Kidney (tissue), 14 donors: ENCODE data around the gene MEIKIN. TPM values are rescaled to one million over a fixed set of nuclear protein-coding genes. Genes with fewer than 3 reads are reported as not detected.

Experiments used
- DNase-seq, 5 donors: peaks; one replicate each; pipeline ENCODE4 v3.0.0-alpha.2; 2013 to 2020
- FAIRE-seq: peaks from 2 replicates; lab custom pipeline; 2012; peaks lifted over from hg19 to GRCh38; lab: Jason Lieb, UNC
- H3K27ac ChIP-seq, 2 donors: one replicate each; pipeline ENCODE4 v1.7.0; 2013; ENCODE audit warnings: low read depth in 2 of 2, low read length in 2 of 2, inconsistent platforms in 1 of 2
- H3K27me3 ChIP-seq: one replicate; pipeline ENCODE4 v1.7.1; 2013; ENCODE audit warnings: low read length, inconsistent platforms; ENCODE audit not compliant: control insufficient read depth, insufficient read depth
- H3K36me3 ChIP-seq, 3 donors: one replicate each; pipeline versions ENCODE4 v1.7.0 to v1.7.1; 2013; ENCODE audit warnings: low read length in 3 of 3, control low read depth in 1 of 3, inconsistent platforms in 1 of 3; ENCODE audit not compliant: insufficient read depth in 3 of 3, control insufficient read depth in 2 of 3
- H3K4me1 ChIP-seq, 3 donors: one replicate each; pipeline versions ENCODE4 v1.7.0 to v1.7.1; 2013; ENCODE audit warnings: low read length in 3 of 3, inconsistent platforms in 1 of 3, low read depth in 1 of 3; ENCODE audit not compliant: control insufficient read depth in 2 of 3, insufficient read depth in 2 of 3
- H3K4me3 ChIP-seq, 3 donors: one replicate each; pipeline versions ENCODE4 v1.7.0 to v1.8.1; 2013; ENCODE audit warnings: low read length in 3 of 3, control low read depth in 1 of 3, inconsistent platforms in 1 of 3
- H3K9ac ChIP-seq, 3 donors: one replicate each; pipeline versions ENCODE4 v1.7.0 to v1.7.1; 2013; ENCODE audit warnings: low read length in 3 of 3, control low read depth in 1 of 3, inconsistent platforms in 1 of 3
- H3K9me3 ChIP-seq, 3 donors: one replicate each; pipeline versions ENCODE4 v1.7.0 to v1.7.1; 2013; ENCODE audit warnings: low read length in 3 of 3, control low read depth in 1 of 3, inconsistent platforms in 1 of 3; ENCODE audit not compliant: control insufficient read depth in 2 of 3, insufficient read depth in 1 of 3
- CTCF ChIP-seq: IDR thresholded peaks from 3 replicates; pipeline ENCODE4 v1.5.1; 2012; ENCODE audit warnings: mild to moderate bottlenecking, moderate library complexity, borderline replicate concordance; ENCODE audit not compliant: insufficient read depth; ENCODE audit errors: extremely low read depth
- intact Hi-C: fragments of 100-400 bp; cut with DNase I; formaldehyde crosslinking; loops from one replicate; pipeline ENCODE4 v1.11.1; 2022
- polyA plus RNA-seq: library from polyadenylated mRNA; stranded (reverse); fragments of 350-450 nt; fragmentation: Illumina TruSeq; extraction: RNeasy Lipid Tissue Mini Kit (QIAGEN cat#74804); gene quantifications from one replicate; pipeline ENCODE4 v1.2.3, GENCODE V29; 2014; ENCODE audit warnings: low read depth, low replicate concordance; ENCODE audit not compliant: insufficient read depth
- total RNA-seq: library from RNA; stranded (reverse); fragmentation: NEBNext Ultra II Directional; extraction: Animal tissue kit (Norgen Biotek cat#: 25700); gene quantifications from one replicate; pipeline ENCODE4 v1.2.1, GENCODE V29; 2021
- donor health status: control.
- donor health status: control.
- donor health status: control.
- donor health status: control.
- donor health status: control.
- donor health status: DM: yes; HTN: yes; CAD: no.
- donor health status: Normal renal cell carcinoma (clear cell type).

Gene MEIKIN
- total and polyA plus RNA-seq, 2 donors from 2014 or later = 0.63 TPM; not detected in 1

GRCh38 chr5:131810510-131811249 lies 134.8 kb downstream of the MEIKIN start:
- peak; percentile 22 for TF ChIP-seq CTCF
- Histone ChIP-seq H3K27me3 (no peaks in the 10 kb centered on the region), H3K27ac (no peak overlapping the region), H3K4me3 (no peak overlapping the region), H3K9me3 (no peaks in the 10 kb centered on the region), H3K9ac (no peak overlapping the region), H3K4me1 (no peaks in the 10 kb centered on the region), H3K36me3 (no peaks in the 10 kb centered on the region)
- DNase-seq (peak in 1 of 5 donors; percentile 7), FAIRE-seq (no peak)
- intact Hi-C loops = no loop called here

GRCh38 chr5:131796793-131797693 lies 148.4 kb downstream of the MEIKIN start, which contains the start of gene FNIP1:
FNIP1 (minus strand) TSS chr5:131797017; CDS start chr5:131796921, 96 bp downstream.
- peak within 1 kb of the TSS; percentile 74 to 96 (median 90) for H3K9ac ChIP-seq
- intact Hi-C loops = no loop called here
- FAIRE-seq (no peak), DNase-seq (peak; percentile 99 to 100 (median 99))
- peaks cover 0 to 9% (median 3%) of the 10 kb centered on the region in 3 donors for H3K4me1 ChIP-seq
- TF ChIP-seq CTCF = no peak
- no peaks in the 10 kb centered on the region for H3K27me3 ChIP-seq
- no peaks in the 10 kb centered on the region for H3K9me3 ChIP-seq
- H3K27ac ChIP-seq = peak within 1 kb of the TSS; percentile 98 to 99
- no peaks in the 10 kb centered on the region for H3K36me3 ChIP-seq
- H3K4me3 ChIP-seq = peak within 1 kb of the TSS; percentile 93 to 95 (median 94)

GRCh38 chr5:131795879-131796792 lies 149.3 kb downstream of the MEIKIN start:
- H3K9me3 ChIP-seq = no peaks in the 10 kb centered on the region
- TF ChIP-seq CTCF = no peak
- no peaks in the 10 kb centered on the region for H3K36me3 ChIP-seq
- H3K4me3 ChIP-seq = peak overlapping the region; percentile 89 to 95 (median 93)
- peak overlapping the region; percentile 52 to 96 (median 83) for H3K9ac ChIP-seq
- H3K4me1 ChIP-seq = peaks cover 0 to 9% (median 3%) of the 10 kb centered on the region in 3 donors
- peak overlapping the region; percentile 98 to 99 for H3K27ac ChIP-seq
- DNase-seq (peak in 4 of 5 donors; percentile 65 to 92 (median 76)), FAIRE-seq (no peak)
- no peaks in the 10 kb centered on the region for H3K27me3 ChIP-seq
- intact Hi-C loops = no loop called here
